ENCODE measurements around the gene LCE2A.

LCE2A gene

DNA sequence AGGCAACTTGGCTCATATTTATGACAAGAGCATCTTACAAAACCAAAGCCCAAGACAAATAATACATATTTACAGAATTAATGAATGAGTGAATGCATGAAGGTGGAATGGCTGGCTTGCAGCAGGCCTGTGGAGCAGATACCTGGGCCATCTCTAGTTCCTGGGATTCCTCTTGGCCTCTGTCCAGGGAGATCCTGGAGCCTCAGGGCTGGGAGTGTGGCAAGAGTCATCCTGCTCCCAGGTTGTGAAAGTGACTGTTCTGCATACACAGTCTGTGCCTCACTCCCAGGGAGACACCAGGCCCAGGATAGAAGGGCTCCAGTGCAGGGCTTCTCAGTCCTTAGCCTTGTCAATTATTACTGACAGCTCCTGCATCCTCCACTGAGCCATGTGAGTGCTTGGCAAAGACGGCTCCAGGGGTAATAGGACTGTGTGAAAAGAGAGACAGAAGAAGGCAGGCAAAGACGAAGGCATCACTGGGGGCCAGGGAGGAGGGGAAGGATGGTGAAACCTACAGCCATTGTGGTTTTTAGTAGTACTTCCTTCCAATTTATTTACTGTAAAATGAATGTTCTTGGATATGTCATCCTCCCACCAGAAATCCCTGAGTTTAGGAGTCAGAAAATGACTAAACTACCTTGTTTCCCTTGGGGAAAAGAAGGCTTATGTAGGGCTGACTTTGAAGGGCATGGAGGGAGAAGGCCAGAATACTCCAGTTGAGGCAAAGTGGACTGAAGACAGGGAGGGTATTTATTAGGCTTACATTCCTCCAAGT is 45.4 kb downstream of the LCE2A start:
- no peak for DNase-seq

DNA sequence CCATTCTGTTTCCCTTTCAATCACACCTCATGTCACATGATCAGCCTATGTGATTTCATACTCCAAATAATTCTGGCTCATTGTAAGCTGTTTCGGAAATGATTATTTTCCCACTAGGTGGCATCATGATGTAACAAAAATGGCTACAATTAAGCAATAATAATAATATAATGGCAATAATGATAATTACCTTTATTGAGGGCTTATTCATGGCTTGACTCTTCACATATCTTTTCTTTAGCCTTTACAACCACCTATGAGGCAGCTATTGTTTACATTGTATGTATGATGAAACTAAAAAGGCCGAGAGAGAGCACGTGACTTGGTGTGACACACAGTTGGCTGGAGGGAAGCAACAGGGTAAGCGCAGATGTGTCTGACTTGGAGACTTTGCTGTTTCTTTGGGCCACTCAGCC is 47.2 kb downstream of the LCE2A start:
- DNase-seq = no peak

DNA sequence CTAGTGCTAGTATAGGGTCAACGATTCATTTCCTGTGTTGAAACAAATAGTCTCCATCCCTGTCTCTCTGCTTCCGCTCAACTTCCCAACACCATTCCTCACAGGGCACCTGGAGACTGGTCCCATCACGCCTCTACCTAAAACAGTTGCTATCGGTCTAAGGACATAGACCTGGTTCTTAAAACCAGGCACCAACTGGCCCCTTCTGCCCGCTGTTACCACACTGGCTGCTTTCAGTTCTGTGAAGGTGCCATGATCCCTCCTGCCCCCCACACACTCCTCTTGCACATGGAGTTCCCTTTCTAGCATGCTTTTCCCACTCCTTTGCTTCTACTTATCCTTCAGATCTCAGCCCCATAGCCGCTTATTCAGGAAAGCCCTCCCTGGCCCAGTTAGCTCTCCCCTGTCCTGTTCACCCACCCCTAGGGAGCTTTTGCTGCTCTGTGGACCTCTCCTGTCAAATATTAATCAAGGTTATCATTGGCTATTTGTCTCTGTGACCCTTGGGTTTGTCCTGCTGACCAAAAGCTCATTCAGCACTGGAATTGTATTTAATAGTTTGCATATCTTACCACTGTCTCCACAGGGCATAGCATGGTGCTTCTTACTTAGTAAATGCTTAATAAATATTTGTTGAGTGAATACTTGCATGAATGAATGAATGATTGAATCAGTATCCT is 47.8 kb downstream of the LCE2A start:
- DNase-seq = no peak

DNA sequence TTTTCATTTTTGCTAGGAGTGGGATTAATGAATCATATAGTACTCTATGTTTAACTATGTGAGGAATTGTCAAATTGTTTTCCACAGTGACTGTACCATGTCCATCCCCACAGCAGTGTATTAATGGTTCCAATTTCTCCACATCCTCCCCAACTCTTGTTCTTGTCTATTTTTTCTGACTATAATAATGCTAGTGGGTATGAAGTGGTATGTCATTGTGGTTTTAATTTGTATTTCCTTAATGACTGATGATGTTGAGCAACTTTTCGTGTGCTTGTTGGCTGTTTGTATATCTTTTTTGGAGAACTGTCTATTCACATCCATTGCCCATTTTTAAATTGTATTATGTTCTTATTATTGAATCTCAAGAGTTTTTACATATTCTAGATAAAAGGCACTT is 49.7 kb downstream of the LCE2A start:
- no peak for DNase-seq
